Activated CD4-positive, CD25-positive, alpha-beta regulatory T cell treated with anti-CD3 and anti-CD28 coated beads, Interleukin-2, amount 50 U/mL, for 16 hours (primary cell): Measurements from ENCODE around the gene MEPE.
"Not testable (repeated sequence)": the region's sequence is repeated elsewhere in the genome, so short reads cannot be mapped to it uniquely, and the experiment has no call there.

ENCODE experiments used
- DNase-seq: peaks from one replicate; pipeline ENCODE4 v3.0.0-alpha.2; 2020; ENCODE audit warnings: low read depth, low spot score

MEPE gene

DNA sequence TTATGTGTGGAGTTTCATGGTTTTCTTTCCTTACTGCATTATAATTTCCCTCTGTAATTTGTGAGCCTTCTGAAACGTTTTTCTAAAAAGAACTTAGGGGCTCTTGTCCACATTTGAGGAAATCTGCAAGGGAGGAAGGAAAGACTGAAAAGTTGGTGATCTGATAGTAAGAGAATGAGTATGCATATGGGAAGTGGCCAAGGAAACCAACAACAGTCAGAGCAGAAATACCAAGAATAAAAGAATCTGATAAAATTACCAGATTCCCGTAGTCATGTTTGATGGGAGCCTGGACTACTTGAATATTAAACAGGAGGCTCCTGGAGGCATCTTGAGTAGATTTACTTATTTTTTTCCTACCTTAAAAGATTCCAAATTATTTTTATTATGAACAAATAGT lies 50.1 kb downstream of the MEPE start:
- no peak for DNase-seq

DNA sequence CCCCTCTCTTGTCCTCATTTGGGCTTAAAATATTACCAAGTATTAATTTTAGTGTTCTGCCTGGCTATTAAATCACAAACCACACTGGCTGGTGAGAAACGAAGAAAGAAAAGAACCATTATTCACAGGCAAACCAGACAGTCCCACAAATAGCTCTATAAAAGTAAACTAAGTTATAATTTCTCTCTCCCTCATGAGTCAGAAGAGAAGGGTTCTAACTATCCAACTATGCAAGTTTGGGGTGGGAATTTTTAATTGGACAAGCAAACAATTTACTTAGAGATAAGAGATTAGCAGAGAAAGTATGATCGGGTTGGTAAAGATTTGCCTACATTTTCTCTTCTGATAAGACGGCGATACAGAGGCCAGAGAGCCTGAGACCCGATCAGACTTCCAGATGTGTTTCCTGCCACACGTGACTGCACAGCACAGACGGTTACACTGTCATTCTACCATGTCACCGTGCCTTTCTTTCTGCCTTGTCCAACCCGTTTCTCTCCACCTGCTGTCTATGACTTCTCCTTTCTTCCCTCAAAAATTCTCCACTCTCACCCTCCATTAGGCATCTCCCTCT lies 52.3 kb downstream of the MEPE start:
- no peak for DNase-seq

DNA sequence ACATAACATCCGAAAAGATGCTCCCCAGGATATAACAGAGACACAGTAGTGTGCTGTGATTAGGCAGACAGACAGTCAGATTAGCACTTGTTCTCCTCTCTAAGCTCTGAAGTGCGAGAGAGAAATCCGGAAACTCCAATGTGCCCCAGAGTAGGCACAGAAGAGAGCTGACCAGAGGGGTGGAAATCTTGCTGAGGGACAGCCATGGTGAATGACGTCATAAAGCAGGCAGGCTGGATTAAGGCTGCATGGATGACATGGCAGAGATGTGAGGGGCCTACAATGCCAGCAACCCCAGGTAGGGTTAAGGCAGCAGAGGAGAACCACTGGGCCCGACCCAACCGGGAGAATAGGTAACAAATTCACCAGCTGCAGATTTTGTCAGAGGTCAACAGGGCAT lies 53.3 kb downstream of the MEPE start:
- no peak for DNase-seq

DNA sequence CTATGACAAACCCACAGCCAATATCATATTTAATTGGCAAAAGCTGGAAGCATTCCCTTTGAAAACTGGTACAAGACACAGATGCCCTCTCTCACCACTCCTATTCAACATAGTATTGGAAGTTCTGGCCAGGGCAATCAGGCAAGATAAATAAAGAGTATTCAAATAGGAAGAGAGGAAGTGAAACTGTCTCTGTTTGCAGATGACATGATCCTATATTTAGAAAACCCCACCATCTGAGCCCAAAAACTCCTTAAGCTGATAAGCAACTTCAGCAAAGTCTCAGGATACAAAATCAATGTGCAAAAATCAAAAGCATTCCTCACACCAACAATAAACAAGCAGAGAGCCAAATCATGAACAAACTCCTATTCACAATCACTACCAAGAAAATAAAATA lies 58.0 kb downstream of the MEPE start:
- not testable (repeated sequence) for DNase-seq

DNA sequence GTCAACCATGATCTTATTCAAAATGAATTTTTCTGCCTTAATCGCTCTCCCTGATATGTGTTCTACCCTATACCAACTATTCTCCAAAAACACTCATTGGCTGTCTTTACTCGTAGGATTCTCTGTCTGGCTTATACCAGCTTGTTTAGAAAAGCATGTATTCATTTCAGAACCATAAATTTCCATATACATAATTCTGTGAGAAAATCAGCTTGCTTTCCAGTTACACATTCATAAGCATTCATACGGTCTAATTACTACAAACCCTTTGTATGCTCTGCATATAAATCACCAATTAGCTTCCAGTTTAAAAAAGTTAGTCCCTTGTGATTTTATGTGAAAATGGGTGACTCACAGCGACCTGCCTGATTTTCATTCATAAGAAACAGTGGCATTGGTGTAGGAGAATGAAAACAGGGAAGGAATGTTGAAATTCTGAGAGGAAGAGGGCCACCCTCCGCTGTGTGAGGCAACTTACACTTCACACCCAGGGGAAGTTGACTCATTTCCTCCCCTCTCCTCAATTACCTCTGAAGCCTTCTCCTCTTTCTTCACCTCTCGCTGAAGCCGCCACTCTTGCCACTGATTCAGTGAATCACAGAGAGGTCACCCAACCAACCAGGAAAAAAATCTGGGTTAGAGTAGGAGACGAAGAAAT lies 63.3 kb downstream of the MEPE start:
- DNase-seq, result no peak
